ENCODE data around the gene DPYSL3.

DNA sequence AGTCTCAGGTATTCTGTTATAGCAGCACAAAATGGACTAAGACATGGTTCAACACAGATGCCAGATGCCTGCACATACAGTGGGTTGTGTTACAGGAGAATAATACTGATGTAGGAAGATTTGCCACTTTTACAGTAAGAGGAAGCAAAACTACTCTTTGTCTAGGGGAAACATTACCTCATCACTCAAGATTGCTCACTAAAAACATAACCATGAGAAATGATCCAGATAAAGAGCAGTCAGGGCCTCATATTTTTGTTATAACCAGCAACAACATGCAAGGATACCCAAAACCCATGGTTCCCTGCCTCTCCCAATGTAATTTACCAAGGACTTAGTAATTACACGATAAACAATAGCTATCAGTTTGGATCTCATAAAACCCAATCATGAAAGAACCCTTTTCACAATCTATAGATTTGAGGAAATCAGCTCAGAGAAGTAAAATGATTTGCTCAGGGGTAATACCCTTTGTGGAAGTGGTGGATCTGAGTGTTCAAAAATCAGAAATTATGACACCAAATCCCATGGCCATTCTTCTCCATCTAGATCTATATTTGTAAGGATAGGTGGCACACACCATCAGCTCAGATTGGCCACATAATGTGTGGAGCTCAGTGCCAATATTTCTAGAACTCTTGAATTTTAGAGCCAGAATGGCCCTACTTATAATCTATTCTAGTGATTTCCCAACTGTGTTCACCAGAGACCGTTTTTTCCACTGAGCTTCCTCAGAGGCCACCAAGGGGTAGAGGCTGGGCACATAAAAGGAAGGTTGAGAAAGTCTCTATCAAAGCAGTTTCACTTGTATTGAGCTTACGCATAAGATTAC, 27.8 kb downstream of the DPYSL3 start:
- TF ChIP-seq EZH2 (IDR thresholded peaks at IDR 0.05) (no peak), POLR2AphosphoS5 (IDR thresholded peaks at IDR 0.05; ENCODE audit: borderline replicate concordance, low read depth, low read length) (no peak), FOXP2 (optimal IDR thresholded peaks at IDR 0.05; ENCODE audit: control extremely low read depth, extremely low read length, insufficient read depth) (no peak)

Measured in SK-N-MC (cell line).